Activated naive CD8-positive, alpha-beta T cell treated with anti-CD3 and anti-CD28 coated beads, Interleukin-2, amount 10 ng/mL, durations not matched to agents 7 days and 5 days (primary cell): Measurements from ENCODE around the gene HM13. TPM values are rescaled to one million over a fixed set of nuclear protein-coding genes. Genes with fewer than 3 reads are reported as not detected.
"Not testable (repeated sequence)": the region's sequence is repeated elsewhere in the genome, so short reads cannot be mapped to it uniquely, and the experiment has no call there.

ENCODE experiments used
- ATAC-seq: fragments of 150-1000 bp; cut with Tn5 transposase; one replicate; pipeline ENCODE4 v1.10.0; 2021; ENCODE audit warnings: low read depth, moderate library complexity
- POLR2A ChIA-PET: fragments of 350-600 bp; sonication (Branson Sonifier 250); formaldehyde crosslinking; loops from one replicate; lab custom pipeline; 2021; ENCODE audit warnings: antibody characterized with exemption; lab: Charles Lee
- DNase-seq: peaks from one replicate; pipeline ENCODE4 v3.0.0; 2021
- H3K27ac Mint-ChIP-seq: one replicate; pipeline ENCODE4 v1.8.0; 2022; ENCODE audit warnings: mild to moderate bottlenecking, mixed read lengths
- H3K27me3 Mint-ChIP-seq: one replicate; pipeline ENCODE4 v1.8.0; 2022; ENCODE audit warnings: mild to moderate bottlenecking, moderate library complexity, mixed read lengths
- H3K36me3 Mint-ChIP-seq: one replicate; pipeline ENCODE4 v1.8.0; 2021; ENCODE audit warnings: mild to moderate bottlenecking, mixed read lengths
- H3K4me1 Mint-ChIP-seq: one replicate; pipeline ENCODE4 v1.8.0; 2021; ENCODE audit warnings: mixed read lengths
- H3K4me3 Mint-ChIP-seq: one replicate; pipeline ENCODE4 v1.8.0; 2022; ENCODE audit warnings: mild to moderate bottlenecking, moderate library complexity, mixed read lengths
- H3K9me3 Mint-ChIP-seq: one replicate; pipeline ENCODE4 v1.8.0; 2021; ENCODE audit warnings: mixed read lengths
- total RNA-seq, 2 experiments: library from RNA; stranded (reverse); gene quantifications; one replicate each; pipeline ENCODE4 v1.2.3, GENCODE V29; 2021

The HM13 gene
- total RNA-seq, 2 experiments from 2014 or later = 112 to 120 TPM

DNA sequence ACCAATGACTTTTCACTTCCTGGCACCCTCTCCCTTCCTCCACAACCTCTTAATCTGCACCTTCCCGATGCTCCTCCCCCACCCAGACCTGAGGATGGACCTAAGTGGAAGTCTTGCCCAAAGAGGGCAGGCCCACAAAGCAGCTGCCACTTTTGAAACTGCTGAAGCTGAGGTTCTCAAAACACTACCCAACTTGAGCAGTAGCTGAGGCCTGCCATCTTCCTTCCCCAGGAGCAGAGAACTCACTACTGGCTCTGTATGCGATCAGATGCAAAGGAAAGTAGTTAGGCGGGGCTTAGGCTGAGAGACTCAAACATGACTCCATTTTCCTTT is 1.5 kb downstream of the HM13 start:
- H3K36me3 Mint-ChIP-seq = peaks cover 9% of the 10 kb centered on the region
- DNase-seq (peak; percentile 46), ATAC-seq (peak; percentile 19)
- POLR2A ChIA-PET = interaction anchor here (1.1 kb wide), 1 partner anchor 57 kb away, joined by 3 read pairs; no protein-coding TSS in a partner anchor
- peaks cover 14% of the 10 kb centered on the region for H3K4me1 Mint-ChIP-seq
- no peaks in the 10 kb centered on the region for H3K9me3 Mint-ChIP-seq
- no peak overlapping the region for H3K4me3 Mint-ChIP-seq
- H3K27ac Mint-ChIP-seq = no peak overlapping the region
- H3K27me3 Mint-ChIP-seq = peaks cover 3% of the 10 kb centered on the region

DNA sequence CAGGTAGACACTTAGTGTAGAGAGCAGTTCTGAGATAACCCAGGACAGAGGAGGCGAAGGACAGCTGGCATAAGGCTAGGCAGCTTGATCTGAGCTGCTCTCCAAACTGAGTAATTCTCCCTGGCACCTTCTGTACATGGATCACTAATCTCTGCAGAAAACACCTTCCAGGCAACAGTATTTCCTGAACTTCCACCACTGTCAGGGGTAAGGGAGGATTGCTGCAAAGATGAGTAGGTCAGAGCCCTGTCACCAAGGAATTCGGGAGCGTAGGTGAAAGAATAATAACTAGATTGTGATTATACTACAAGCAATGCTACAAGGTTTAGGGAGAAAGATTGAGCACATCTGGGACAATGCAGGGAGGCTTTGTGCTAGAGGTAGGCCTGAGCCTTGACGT is 1.9 kb downstream of the HM13 start:
- DNase-seq (no peak), ATAC-seq (no peak)
- Mint-ChIP-seq H3K27ac (no peak overlapping the region), H3K4me3 (no peak overlapping the region), H3K27me3 (peaks cover 3% of the 10 kb centered on the region), H3K4me1 (peaks cover 16% of the 10 kb centered on the region), H3K36me3 (peaks cover 10% of the 10 kb centered on the region), H3K9me3 (no peaks in the 10 kb centered on the region)
- POLR2A ChIA-PET = interaction anchor here (1.1 kb wide), 1 partner anchor 57 kb away, joined by 3 read pairs; no protein-coding TSS in a partner anchor

DNA sequence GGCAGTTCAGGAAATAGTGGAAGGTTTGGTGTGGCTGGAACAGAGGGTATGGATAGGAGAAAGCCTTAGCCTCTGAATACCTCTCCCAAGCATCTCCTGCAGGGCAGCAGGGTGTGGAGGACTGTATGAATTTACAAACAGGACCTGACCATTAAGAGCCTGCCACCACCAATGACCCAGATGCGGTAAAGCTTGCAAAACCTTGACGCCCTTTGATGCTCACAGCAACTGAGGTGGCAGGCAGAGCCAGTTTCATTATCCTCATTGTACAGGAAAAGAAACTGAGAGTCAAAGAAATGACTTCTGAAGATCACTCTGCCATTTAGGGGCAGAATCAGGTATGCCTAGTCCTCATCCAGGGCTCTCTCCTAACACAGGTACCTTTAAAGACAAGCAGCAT is 2.4 kb downstream of the HM13 start:
- Mint-ChIP-seq H3K27me3 (peaks cover 1% of the 10 kb centered on the region), H3K9me3 (no peaks in the 10 kb centered on the region), H3K4me3 (no peak overlapping the region), H3K27ac (no peak overlapping the region), H3K4me1 (peaks cover 16% of the 10 kb centered on the region), H3K36me3 (peaks cover 12% of the 10 kb centered on the region)
- DNase-seq = no peak
- POLR2A ChIA-PET = no interaction called here
- ATAC-seq = peak; percentile 24

DNA sequence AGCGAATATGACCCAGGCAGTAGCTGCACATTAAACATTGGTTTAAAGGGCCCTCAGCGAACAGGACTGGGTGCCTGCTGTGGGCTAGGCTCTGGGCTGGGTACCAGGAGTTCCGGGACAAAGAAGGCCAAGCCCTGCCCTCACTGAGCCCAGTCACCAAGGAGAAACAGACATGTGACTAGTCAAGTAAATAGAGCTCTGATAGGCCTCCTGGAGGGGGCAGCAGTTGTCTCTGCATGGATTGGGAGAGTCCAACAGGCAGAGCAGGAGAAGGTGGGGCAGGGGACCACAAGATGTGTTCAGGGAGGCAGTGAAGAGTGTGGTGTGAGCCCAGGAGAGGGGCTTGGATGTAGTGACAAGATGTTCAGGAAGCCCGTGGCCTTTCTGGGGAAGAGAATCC is 3.1 kb downstream of the HM13 start:
- no peak for DNase-seq
- Mint-ChIP-seq H3K4me1 (peaks cover 19% of the 10 kb centered on the region), H3K27ac (no peak overlapping the region), H3K27me3 (no peaks in the 10 kb centered on the region), H3K36me3 (peaks cover 12% of the 10 kb centered on the region), H3K9me3 (no peaks in the 10 kb centered on the region), H3K4me3 (no peak overlapping the region)
- no peak for ATAC-seq
- POLR2A ChIA-PET = no interaction called here

DNA sequence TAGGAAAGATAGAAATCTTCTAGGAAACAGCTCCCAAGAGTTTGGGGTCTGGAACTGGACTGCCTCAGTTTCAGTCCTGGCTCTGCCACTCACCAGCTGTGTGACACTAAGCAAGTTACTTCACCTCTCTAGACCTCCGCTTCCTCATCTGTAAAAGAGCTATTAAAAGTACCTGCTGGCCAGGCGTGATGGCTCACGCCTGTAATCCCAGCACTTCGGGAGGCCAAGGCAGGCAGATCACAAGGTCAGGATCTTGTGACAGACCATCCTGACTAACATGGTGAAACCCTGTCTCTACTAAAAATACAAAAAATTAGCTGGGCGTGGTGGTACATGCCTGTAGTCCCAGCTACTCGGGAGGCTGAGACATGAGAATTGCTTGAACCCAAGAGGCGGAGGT is 7.0 kb downstream of the HM13 start:
- POLR2A ChIA-PET = interaction anchor here (0.9 kb wide), 1 partner anchor 20 kb away, joined by 3 read pairs; no protein-coding TSS in a partner anchor
- H3K27me3 Mint-ChIP-seq, H3K4me3 Mint-ChIP-seq, H3K27ac Mint-ChIP-seq, H3K9me3 Mint-ChIP-seq, ATAC-seq, DNase-seq: not testable (repeated sequence)
- Mint-ChIP-seq H3K36me3 (peaks cover 19% of the 10 kb centered on the region), H3K4me1 (peaks cover 17% of the 10 kb centered on the region)

GRCh38 chr20:31522731-31523130 is 8.5 kb downstream of the HM13 start:
- DNase-seq (no peak), ATAC-seq (no peak)
- peaks cover 17% of the 10 kb centered on the region for H3K4me1 Mint-ChIP-seq
- POLR2A ChIA-PET = no interaction called here
- H3K27ac Mint-ChIP-seq = no peak overlapping the region
- no peak overlapping the region for H3K4me3 Mint-ChIP-seq
- peaks cover 27% of the 10 kb centered on the region for H3K36me3 Mint-ChIP-seq
- no peaks in the 10 kb centered on the region for H3K9me3 Mint-ChIP-seq
- H3K27me3 Mint-ChIP-seq = no peaks in the 10 kb centered on the region

DNA sequence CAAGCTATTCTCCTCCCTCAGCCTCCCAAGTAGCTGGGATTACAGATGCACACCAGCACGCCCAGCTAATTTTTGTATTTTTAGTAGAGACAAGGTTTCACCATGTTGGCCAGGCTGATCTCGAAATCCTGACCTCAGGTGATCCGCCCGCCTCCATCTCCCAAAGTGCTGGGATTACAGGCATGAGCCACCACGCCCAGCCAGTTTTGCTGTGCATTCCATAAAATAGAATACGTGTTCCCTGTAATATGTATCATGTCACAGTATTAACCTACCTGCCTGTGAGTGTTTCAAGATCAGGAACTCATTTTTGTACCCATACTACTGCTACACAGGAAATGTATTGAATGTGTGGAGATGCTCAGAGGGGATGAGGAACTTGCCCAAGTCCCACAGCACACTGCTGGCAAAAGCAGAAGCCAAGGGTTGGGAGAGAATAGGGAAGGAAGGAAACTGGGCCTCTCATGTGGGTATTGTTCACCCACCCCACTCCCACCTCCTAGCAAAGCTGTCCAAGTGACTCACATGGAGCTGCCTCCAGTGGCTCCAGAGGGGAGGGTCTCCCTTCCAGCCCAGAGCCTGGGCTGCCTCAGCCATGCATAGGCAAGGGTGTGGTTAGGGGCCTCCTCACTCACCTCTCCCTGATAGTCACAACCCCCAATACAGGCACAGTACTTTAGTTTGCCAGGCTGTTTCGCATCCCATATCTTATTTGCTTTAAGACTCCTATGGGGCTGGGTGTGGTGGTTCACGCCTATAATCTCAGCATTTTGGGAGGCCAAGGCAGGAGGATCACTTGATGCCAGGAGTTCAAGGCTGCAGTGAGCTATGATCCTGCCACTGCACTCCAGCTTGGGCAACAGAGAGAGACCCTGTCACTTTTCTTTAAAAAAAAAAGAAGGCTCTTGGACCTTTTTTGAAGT is 9.4 kb downstream of the HM13 start:
- DNase-seq (no peak), ATAC-seq (no peak)
- no peaks in the 10 kb centered on the region for H3K9me3 Mint-ChIP-seq
- peaks cover 17% of the 10 kb centered on the region for H3K4me1 Mint-ChIP-seq
- H3K27ac Mint-ChIP-seq = no peak overlapping the region
- POLR2A ChIA-PET = no interaction called here
- no peaks in the 10 kb centered on the region for H3K27me3 Mint-ChIP-seq
- H3K4me3 Mint-ChIP-seq = no peak overlapping the region
- H3K36me3 Mint-ChIP-seq = peaks cover 28% of the 10 kb centered on the region

GRCh38 chr20:31527266-31527665 is 13.0 kb downstream of the HM13 start:
- POLR2A ChIA-PET = no interaction called here
- no peak for DNase-seq
- H3K4me3 Mint-ChIP-seq = no peak overlapping the region
- H3K27ac Mint-ChIP-seq = no peak overlapping the region
- peaks cover 1% of the 10 kb centered on the region for H3K4me1 Mint-ChIP-seq
- H3K36me3 Mint-ChIP-seq = peaks cover 30% of the 10 kb centered on the region
- H3K9me3 Mint-ChIP-seq = no peaks in the 10 kb centered on the region
- H3K27me3 Mint-ChIP-seq = no peaks in the 10 kb centered on the region
- no peak for ATAC-seq

DNA sequence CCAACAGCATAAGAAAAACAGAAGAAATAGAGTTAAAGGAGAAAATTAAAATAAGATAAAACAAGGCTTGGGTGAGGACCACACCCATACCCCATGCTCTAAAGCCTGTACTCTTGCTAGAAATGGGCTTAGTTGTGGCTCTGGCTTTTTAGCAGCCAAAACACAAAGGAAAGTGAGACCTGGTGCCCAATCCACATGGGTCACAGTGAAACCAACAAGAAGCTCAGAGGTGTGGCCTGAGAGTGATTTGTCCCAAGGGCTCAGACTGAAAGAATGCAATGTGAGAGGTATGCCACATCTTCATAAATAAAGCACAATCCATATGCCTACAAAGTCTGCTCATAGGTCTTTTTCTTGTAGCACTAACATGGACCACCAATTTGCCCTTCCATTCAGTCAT is 21.1 kb downstream of the HM13 start:
- no peak for ATAC-seq
- Mint-ChIP-seq H3K4me1 (peaks cover 34% of the 10 kb centered on the region), H3K36me3 (peaks cover 50% of the 10 kb centered on the region), H3K9me3 (no peaks in the 10 kb centered on the region), H3K27me3 (no peaks in the 10 kb centered on the region), H3K4me3 (no peak overlapping the region), H3K27ac (no peak overlapping the region)
- no peak for DNase-seq
- POLR2A ChIA-PET = no interaction called here

GRCh38 chr20:31536575-31536974 is 22.3 kb downstream of the HM13 start:
- peaks cover 41% of the 10 kb centered on the region for H3K36me3 Mint-ChIP-seq
- ATAC-seq (no peak), DNase-seq (no peak)
- no peak overlapping the region for H3K4me3 Mint-ChIP-seq
- H3K27me3 Mint-ChIP-seq = no peaks in the 10 kb centered on the region
- peak overlapping the region; percentile 80 for H3K27ac Mint-ChIP-seq
- peaks cover 41% of the 10 kb centered on the region for H3K4me1 Mint-ChIP-seq
- no peaks in the 10 kb centered on the region for H3K9me3 Mint-ChIP-seq
- POLR2A ChIA-PET = no interaction called here

GRCh38 chr20:31537116-31537871 is 23.1 kb downstream of the HM13 start:
- ATAC-seq = no peak
- peak overlapping the region; percentile 31 for H3K4me3 Mint-ChIP-seq
- peaks cover 48% of the 10 kb centered on the region for H3K4me1 Mint-ChIP-seq
- no peak for DNase-seq
- H3K9me3 Mint-ChIP-seq = no peaks in the 10 kb centered on the region
- POLR2A ChIA-PET = interaction anchor here (0.6 to 1.2 kb wide), 2 partner anchors 9 to 10 kb away, joined by 3 to 6 read pairs; a partner anchor contains a TSS
- no peaks in the 10 kb centered on the region for H3K27me3 Mint-ChIP-seq
- H3K36me3 Mint-ChIP-seq = peaks cover 37% of the 10 kb centered on the region
- peak overlapping the region; percentile 80 for H3K27ac Mint-ChIP-seq

DNA sequence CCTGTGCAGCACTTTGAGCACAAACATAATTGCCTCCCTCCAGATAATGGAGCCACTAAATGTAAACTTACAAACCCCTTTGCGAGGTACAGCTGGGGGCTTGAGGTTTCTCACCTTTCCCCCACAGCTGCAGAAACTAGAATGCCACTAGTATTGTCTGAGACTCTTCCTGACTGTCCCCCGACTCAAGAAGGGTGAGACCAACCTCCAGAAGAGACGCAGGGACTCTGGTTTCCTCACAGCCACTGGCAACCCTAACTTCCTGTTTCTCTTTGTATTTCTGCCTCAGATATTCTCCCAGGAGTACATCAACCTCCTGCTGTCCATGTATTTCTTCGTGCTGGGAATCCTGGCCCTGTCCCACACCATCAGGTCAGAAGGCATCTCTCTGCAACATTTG is 23.6 kb downstream of the HM13 start:
- peak overlapping the region; percentile 31 for H3K4me3 Mint-ChIP-seq
- peaks cover 52% of the 10 kb centered on the region for H3K4me1 Mint-ChIP-seq
- peak overlapping the region; percentile 80 for H3K27ac Mint-ChIP-seq
- ATAC-seq (peak; percentile 43), DNase-seq (no peak)
- no peaks in the 10 kb centered on the region for H3K27me3 Mint-ChIP-seq
- no peaks in the 10 kb centered on the region for H3K9me3 Mint-ChIP-seq
- POLR2A ChIA-PET = interaction anchor here (1.2 kb wide), 2 partner anchors 9 to 35 kb away, joined by 3 read pairs; a partner anchor contains a TSS
- H3K36me3 Mint-ChIP-seq = peaks cover 32% of the 10 kb centered on the region

- POLR2A ChIA-PET = interaction anchor here (1.2 kb wide), 2 partner anchors 9 to 35 kb away, joined by 3 read pairs; a partner anchor contains a TSS
- H3K4me3 Mint-ChIP-seq = peak overlapping the region; percentile 31
- no peaks in the 10 kb centered on the region for H3K9me3 Mint-ChIP-seq
- no peaks in the 10 kb centered on the region for H3K27me3 Mint-ChIP-seq
- DNase-seq (no peak), ATAC-seq (no peak)
- H3K36me3 Mint-ChIP-seq = peaks cover 32% of the 10 kb centered on the region
- peak overlapping the region; percentile 80 for H3K27ac Mint-ChIP-seq
- peaks cover 54% of the 10 kb centered on the region for H3K4me1 Mint-ChIP-seq
Observed at GRCh38 chr20:31538326-31538725, 24.1 kb downstream of the HM13 start.
